Mesenchymal stem cell (in vitro differentiated cells and primary cell): ENCODE data around the gene CDKL5. TPM values are rescaled to one million over a fixed set of nuclear protein-coding genes. Genes with fewer than 3 reads are reported as not detected.

Experiments used
- DNase-seq: peaks from one replicate; pipeline ENCODE4 v3.0.0-alpha.2; 2013
- H2AFZ ChIP-seq: one replicate; pipeline ENCODE4 v1.6.1; 2013; ENCODE audit warnings: low read depth, mild to moderate bottlenecking, control low read depth, inconsistent platforms, low read length, moderate library complexity
- H2AK5ac ChIP-seq: 2 replicates; pipeline ENCODE4 v1.6.1; 2013; ENCODE audit warnings: low read length, moderate library complexity, mild to moderate bottlenecking, inconsistent platforms; ENCODE audit not compliant: severe bottlenecking
- H2BK120ac ChIP-seq: one replicate; pipeline ENCODE4 v1.6.1; 2013; ENCODE audit warnings: low read depth, mild to moderate bottlenecking, inconsistent platforms, low read length, moderate library complexity
- H2BK12ac ChIP-seq, 2 experiments: one replicate each; pipeline ENCODE4 v1.6.1; 2013; ENCODE audit warnings: inconsistent platforms in 2 of 2, low read length in 2 of 2, mild to moderate bottlenecking in 2 of 2, moderate library complexity in 2 of 2, control low read depth in 1 of 2
- H2BK15ac ChIP-seq: one replicate; pipeline ENCODE4 v1.6.1; 2013; ENCODE audit warnings: mild to moderate bottlenecking, low read depth, inconsistent platforms; ENCODE audit not compliant: poor library complexity, severe bottlenecking
- H2BK5ac ChIP-seq: 2 replicates; pipeline ENCODE4 v1.6.1; 2013; ENCODE audit warnings: low read depth, mild to moderate bottlenecking, low read length, control low read depth, inconsistent platforms; ENCODE audit not compliant: poor library complexity, severe bottlenecking
- H3K14ac ChIP-seq, 2 experiments: one replicate each; pipeline ENCODE4 v1.6.1; 2013; ENCODE audit warnings: inconsistent platforms in 2 of 2, low read length in 2 of 2, control low read depth in 1 of 2, mild to moderate bottlenecking in 1 of 2, moderate library complexity in 1 of 2
- H3K18ac ChIP-seq, 2 experiments: one replicate each; pipeline ENCODE4 v1.6.1; 2013; ENCODE audit warnings: inconsistent platforms in 2 of 2, low read length in 2 of 2, control low read depth in 1 of 2, low read depth in 1 of 2, mild to moderate bottlenecking in 1 of 2
- H3K23ac ChIP-seq, 2 experiments: one replicate each; pipeline ENCODE4 v1.6.1; 2013; ENCODE audit warnings: inconsistent platforms in 2 of 2, low read length in 2 of 2, mild to moderate bottlenecking in 2 of 2, moderate library complexity in 2 of 2, control low read depth in 1 of 2
- H3K27ac ChIP-seq: 2 replicates; pipeline ENCODE4 v1.5.1; 2013; ENCODE audit warnings: mild to moderate bottlenecking, moderate library complexity, low read length, control low read depth, inconsistent platforms; ENCODE audit not compliant: poor library complexity, severe bottlenecking
- H3K27me3 ChIP-seq, 2 experiments: 2 replicates each; pipeline versions ENCODE4 v1.6.1 to v1.7.0; 2013; ENCODE audit warnings: low read length in 2 of 2, mild to moderate bottlenecking in 2 of 2, moderate library complexity in 2 of 2, control low read depth in 1 of 2, inconsistent platforms in 1 of 2; ENCODE audit not compliant: control insufficient read depth in 1 of 2, insufficient read depth in 1 of 2
- H3K36me3 ChIP-seq, 2 experiments: 2 replicates each; pipeline versions ENCODE4 v1.6.1 to v1.7.0; 2013; ENCODE audit warnings: low read length in 2 of 2, control low read depth in 1 of 2, inconsistent platforms in 1 of 2, low read depth in 1 of 2, mild to moderate bottlenecking in 1 of 2; ENCODE audit not compliant: insufficient read depth in 2 of 2, control insufficient read depth in 1 of 2
- H3K4ac ChIP-seq, 2 experiments: one replicate each; pipeline ENCODE4 v1.6.1; 2013; ENCODE audit warnings: inconsistent platforms in 2 of 2, low read length in 2 of 2, mild to moderate bottlenecking in 2 of 2, moderate library complexity in 2 of 2, control low read depth in 1 of 2, low read depth in 1 of 2
- H3K4me1 ChIP-seq: 2 replicates; pipeline ENCODE4 v1.6.1; 2013; ENCODE audit warnings: low read depth, low read length, control low read depth; ENCODE audit not compliant: control insufficient read depth, insufficient read depth
- H3K4me2 ChIP-seq: 2 replicates; pipeline ENCODE4 v1.6.1; 2013; ENCODE audit warnings: low read length, mild to moderate bottlenecking, inconsistent platforms; ENCODE audit not compliant: poor library complexity, severe bottlenecking
- H3K4me3 ChIP-seq, 2 experiments: 2 replicates each; pipeline versions ENCODE4 v1.5.1 to v1.7.0; 2013; ENCODE audit warnings: low read length in 2 of 2, mild to moderate bottlenecking in 2 of 2, control low read depth in 1 of 2, low read depth in 1 of 2; ENCODE audit not compliant: insufficient read depth in 1 of 2
- H3K79me1 ChIP-seq: replicated peaks from 2 replicates; pipeline ENCODE4 v1.6.1; 2013; ENCODE audit warnings: mild to moderate bottlenecking, control low read depth, low read length, inconsistent platforms; ENCODE audit not compliant: poor library complexity, severe bottlenecking
- H3K9ac ChIP-seq: 2 replicates; pipeline ENCODE4 v1.7.0; 2013; ENCODE audit warnings: mild to moderate bottlenecking, low read length, moderate library complexity
- H3K9me3 ChIP-seq: 2 replicates; pipeline ENCODE4 v1.7.0; 2013; ENCODE audit warnings: mild to moderate bottlenecking, low read length; ENCODE audit not compliant: control insufficient read depth
- H4K8ac ChIP-seq: one replicate; pipeline ENCODE4 v1.6.1; 2013; ENCODE audit warnings: inconsistent platforms, mild to moderate bottlenecking, low read length, moderate library complexity
- H4K91ac ChIP-seq: one replicate; pipeline ENCODE4 v1.6.1; 2013; ENCODE audit warnings: mild to moderate bottlenecking, low read length, inconsistent platforms
- WGBS: methylation state at CpG from one replicate; pipeline ENCODE4 v1.1.7; 2013; ENCODE audit warnings: mixed read lengths; 5-methylcytosine and 5-hydroxymethylcytosine counted together
- polyA plus RNA-seq, 2 experiments: library from polyadenylated mRNA; stranded (reverse); fragments of 200-250 nt; gene quantifications; one replicate each; pipeline ENCODE4 v1.2.3, GENCODE V29; 2013

CDKL5 gene
- 2.9 TPM for polyA plus RNA-seq (2013, experiment 1 of 2)
- 3.0 TPM for polyA plus RNA-seq (2013, experiment 2 of 2)

GRCh38 chrX:18425199-18426003 lies at the start of gene CDKL5:
Gene CDKL5 (plus strand): TSS chrX:18425608. CDS start chrX:18507097, 81,489 bp downstream.
- DNase-seq = peak; percentile 95
- H3K4ac ChIP-seq = peak within 1 kb of the TSS in 1 of 2 experiments; percentile 69
- H2BK15ac ChIP-seq = peak within 1 kb of the TSS; percentile 80
- peak within 1 kb of the TSS in 1 of 2 experiments; percentile 41 for H3K14ac ChIP-seq
- no peaks in the 10 kb centered on the region for H3K9me3 ChIP-seq
- peak within 1 kb of the TSS; percentile 73 for H3K27ac ChIP-seq
- no peak within 1 kb of the TSS for H4K91ac ChIP-seq
- H3K36me3 ChIP-seq = no peaks in the 10 kb centered on the region
- H3K4me1 ChIP-seq = peaks cover 1% of the 10 kb centered on the region
- H3K27me3 ChIP-seq = peaks cover 0 to 2% of the 10 kb centered on the region in 2 experiments
- H2AFZ ChIP-seq = peak within 1 kb of the TSS; percentile 54
- no peak within 1 kb of the TSS for H3K23ac ChIP-seq
- peak within 1 kb of the TSS; percentile 77 for H3K9ac ChIP-seq
- under 1% methylated on average over 28 of the region's 79 CpGs for WGBS
- H3K4me2 ChIP-seq = peak within 1 kb of the TSS; percentile 82
- H2BK12ac ChIP-seq = no peak within 1 kb of the TSS
- H3K18ac ChIP-seq = peak within 1 kb of the TSS; percentile 21 to 61
- no peak within 1 kb of the TSS for H2BK5ac ChIP-seq
- H3K4me3 ChIP-seq = peak within 1 kb of the TSS; percentile 73 to 85
- no peak within 1 kb of the TSS for H4K8ac ChIP-seq
- H3K79me1 ChIP-seq = no peaks in the 10 kb centered on the region
- H2BK120ac ChIP-seq = no peak within 1 kb of the TSS
- H2AK5ac ChIP-seq = no peak within 1 kb of the TSS

GRCh38 chrX:18377796-18378195 lies 47.6 kb upstream of the CDKL5 start:
- Histone ChIP-seq H3K23ac (no peak overlapping the region), H4K8ac (no peak overlapping the region), H2AK5ac (no peak overlapping the region), H3K4me3 (no peak overlapping the region), H3K9me3 (no peaks in the 10 kb centered on the region), H3K4ac (no peak overlapping the region), H2BK15ac (no peak overlapping the region), H2BK5ac (no peak overlapping the region), H2BK12ac (no peak overlapping the region), H2BK120ac (no peak overlapping the region), H3K79me1 (no peaks in the 10 kb centered on the region), H3K36me3 (no peaks in the 10 kb centered on the region), H3K4me2 (no peak overlapping the region), H3K14ac (no peak overlapping the region), H3K9ac (no peak overlapping the region), H3K27ac (no peak overlapping the region), H3K27me3 (peaks cover 0 to 15% of the 10 kb centered on the region in 2 experiments), H4K91ac (no peak overlapping the region), H3K18ac (no peak overlapping the region), H3K4me1 (no peaks in the 10 kb centered on the region), H2AFZ (no peak overlapping the region)
- 64% methylated on average over 5 of the region's 6 CpGs for WGBS
- peak; percentile 21 for DNase-seq

- H3K79me1 ChIP-seq = no peaks in the 10 kb centered on the region
- no peak overlapping the region for H2AK5ac ChIP-seq
- no peaks in the 10 kb centered on the region for H3K36me3 ChIP-seq
- H2BK120ac ChIP-seq = no peak overlapping the region
- DNase-seq = no peak
- no peak overlapping the region for H3K14ac ChIP-seq
- H2AFZ ChIP-seq = no peak overlapping the region
- no peak overlapping the region for H2BK5ac ChIP-seq
- no peak overlapping the region for H3K4ac ChIP-seq
- no peak overlapping the region for H4K8ac ChIP-seq
- no peak overlapping the region for H2BK12ac ChIP-seq
- no peak overlapping the region for H2BK15ac ChIP-seq
- WGBS = 67% methylated on average over 2 of the region's 3 CpGs
- no peak overlapping the region for H3K27ac ChIP-seq
- no peak overlapping the region for H3K18ac ChIP-seq
- no peak overlapping the region for H4K91ac ChIP-seq
- H3K4me2 ChIP-seq = no peak overlapping the region
- peaks cover 0 to 7% of the 10 kb centered on the region in 2 experiments for H3K27me3 ChIP-seq
- no peak overlapping the region for H3K9ac ChIP-seq
- H3K4me3 ChIP-seq = no peak overlapping the region
- H3K9me3 ChIP-seq = no peaks in the 10 kb centered on the region
- H3K4me1 ChIP-seq = peaks cover 4% of the 10 kb centered on the region
- no peak overlapping the region for H3K23ac ChIP-seq
Observed at GRCh38 chrX:18389966-18390365, 35.4 kb upstream of the CDKL5 start.

- Histone ChIP-seq H3K27ac (no peak overlapping the region), H4K91ac (no peak overlapping the region)
- WGBS = 39% methylated on average over 3 of the region's 9 CpGs
Observed at GRCh38 chrX:18390941-18391538, 34.4 kb upstream of the CDKL5 start.

More at GRCh38 chrX:18390941-18391538, 34.4 kb upstream of the CDKL5 start:
- peaks cover 7% of the 10 kb centered on the region for H3K4me1 ChIP-seq
- H3K18ac ChIP-seq = no peak overlapping the region
- H2BK5ac ChIP-seq = no peak overlapping the region
- H3K9ac ChIP-seq = no peak overlapping the region
- no peaks in the 10 kb centered on the region for H3K36me3 ChIP-seq
- no peak overlapping the region for H2BK15ac ChIP-seq
- H2BK12ac ChIP-seq = no peak overlapping the region
- H3K27me3 ChIP-seq = peaks cover 0 to 11% of the 10 kb centered on the region in 2 experiments
- no peak overlapping the region for H2AFZ ChIP-seq
- no peak overlapping the region for H2BK120ac ChIP-seq
- no peak overlapping the region for H3K4ac ChIP-seq
- no peak overlapping the region for H3K14ac ChIP-seq
- no peaks in the 10 kb centered on the region for H3K79me1 ChIP-seq
- H3K4me2 ChIP-seq = no peak overlapping the region
- no peak overlapping the region for H2AK5ac ChIP-seq
- H3K9me3 ChIP-seq = no peaks in the 10 kb centered on the region
- H3K4me3 ChIP-seq = no peak overlapping the region
- H4K8ac ChIP-seq = no peak overlapping the region
- DNase-seq = peak; percentile 58
- no peak overlapping the region for H3K23ac ChIP-seq
